OCI-LY1 (cell line): ENCODE results near the gene SLAMF9.

Source experiments
- H2AFZ ChIP-seq: fragments of 200-600 bp; sonication (generic), shearing (Covaris generic); 2 replicates; pipeline ENCODE4 v1.6.0; 2014; ENCODE audit warnings: antibody characterized with exemption, mild to moderate bottlenecking, low read length
- H3F3A ChIP-seq: fragments of 200-600 bp; sonication (generic), shearing (Covaris generic); 2 replicates; pipeline ENCODE4 v1.6.0; 2014; ENCODE audit warnings: mild to moderate bottlenecking, antibody characterized with exemption, low read length, moderate library complexity; ENCODE audit not compliant: insufficient read depth
- H3K27ac ChIP-seq: fragments of 200-600 bp; sonication (generic); 2 replicates; pipeline ENCODE4 v1.5.1; 2014; ENCODE audit warnings: low read length, mixed run types, mild to moderate bottlenecking, low read depth; ENCODE audit not compliant: poor library complexity, severe bottlenecking
- H3K27me3 ChIP-seq: fragments of 200-600 bp; sonication (generic); 2 replicates; pipeline ENCODE4 v1.6.0; 2014; ENCODE audit warnings: antibody characterized with exemption, mild to moderate bottlenecking, low read length, moderate library complexity; ENCODE audit not compliant: insufficient read depth
- H3K36me3 ChIP-seq: fragments of 200-600 bp; sonication (generic); 2 replicates; pipeline ENCODE4 v1.6.1; 2014; ENCODE audit warnings: mild to moderate bottlenecking, antibody characterized with exemption, low read length, moderate library complexity, mixed read lengths; ENCODE audit not compliant: insufficient read depth
- H3K4me1 ChIP-seq: fragments of 200-600 bp; sonication (generic); 2 replicates; pipeline ENCODE4 v1.5.1; 2014; ENCODE audit warnings: mild to moderate bottlenecking, low read length, moderate library complexity; ENCODE audit not compliant: insufficient read depth, severe bottlenecking
- H3K4me2 ChIP-seq: fragments of 200-600 bp; sonication (generic), shearing (Covaris generic); 2 replicates; pipeline ENCODE4 v1.6.1; 2014; ENCODE audit warnings: low read length
- H3K4me3 ChIP-seq: fragments of 200-600 bp; sonication (generic); 2 replicates; pipeline ENCODE4 v1.5.1; 2014; ENCODE audit warnings: low read length, low read depth, mild to moderate bottlenecking, mixed read lengths; ENCODE audit not compliant: poor library complexity, severe bottlenecking
- H3K79me2 ChIP-seq: fragments of 200-600 bp; shearing (Covaris generic); 2 replicates; pipeline ENCODE4 v1.6.1; 2016; ENCODE audit warnings: mixed run types, low read length, mixed read lengths; ENCODE audit not compliant: insufficient read depth
- H3K9ac ChIP-seq: fragments of 200-600 bp; sonication (generic), shearing (Covaris generic); 2 replicates; pipeline ENCODE4 v1.6.1; 2014; ENCODE audit warnings: mild to moderate bottlenecking, low read length, mixed read lengths
- H3K9me2 ChIP-seq: fragments of 200-600 bp; sonication (generic), shearing (Covaris generic); 2 replicates; pipeline ENCODE4 v1.6.1; 2014; ENCODE audit warnings: low read depth, mild to moderate bottlenecking, low read length, mixed read lengths
- H3K9me3 ChIP-seq: fragments of 200-600 bp; shearing (Covaris generic); 2 replicates; pipeline ENCODE4 v1.6.1; 2014; ENCODE audit warnings: low read length, mixed read lengths
- H4K20me1 ChIP-seq: fragments of 200-600 bp; sonication (generic), shearing (Covaris generic); 2 replicates; pipeline ENCODE4 v1.6.0; 2016; ENCODE audit warnings: mild to moderate bottlenecking, low read length; ENCODE audit not compliant: insufficient read depth
- CTCF ChIP-seq: fragments of 200-600 bp; sonication (generic), shearing (Covaris generic); IDR thresholded peaks from 2 replicates; pipeline ENCODE4 v1.5.1; 2017; ENCODE audit warnings: mild to moderate bottlenecking, antibody characterized with exemption, low read length, moderate library complexity, mixed read lengths
- EZH2 ChIP-seq: fragments of 200-600 bp; sonication (generic), shearing (Covaris generic); IDR thresholded peaks from 2 replicates; pipeline ENCODE4 v1.8.0; 2017; ENCODE audit warnings: borderline replicate concordance, mixed run types, mild to moderate bottlenecking, antibody characterized with exemption, low read length, moderate library complexity, mixed read lengths

The SLAMF9 gene

GRCh38 chr1:159934136-159935039 lies 19.6 kb downstream of the SLAMF9 start:
- no peaks in the 10 kb centered on the region for H3K9me2 ChIP-seq
- H3K4me1 ChIP-seq, result no peaks in the 10 kb centered on the region
- H3K79me2 ChIP-seq, result no peaks in the 10 kb centered on the region
- no peak overlapping the region for H3K27ac ChIP-seq
- H3K4me2 ChIP-seq, result no peak overlapping the region
- TF ChIP-seq CTCF (no peak), EZH2 (no peak)
- H3K36me3 ChIP-seq, result no peaks in the 10 kb centered on the region
- H4K20me1 ChIP-seq, result no peaks in the 10 kb centered on the region
- peaks cover 19% of the 10 kb centered on the region; the same call in 1 of the 2 replicates for H3K27me3 ChIP-seq
- no peaks in the 10 kb centered on the region for H3F3A ChIP-seq
- H3K4me3 ChIP-seq, result no peak overlapping the region
- no peaks in the 10 kb centered on the region for H3K9me3 ChIP-seq
- H2AFZ ChIP-seq, result no peak overlapping the region
- H3K9ac ChIP-seq, result no peak overlapping the region

GRCh38 chr1:159933347-159933746 lies 20.7 kb downstream of the SLAMF9 start:
- H4K20me1 ChIP-seq, result no peaks in the 10 kb centered on the region
- H3K4me2 ChIP-seq, result no peak overlapping the region
- no peaks in the 10 kb centered on the region for H3K9me3 ChIP-seq
- H3K79me2 ChIP-seq, result no peaks in the 10 kb centered on the region
- H2AFZ ChIP-seq, result no peak overlapping the region
- no peak overlapping the region for H3K27ac ChIP-seq
- peaks cover 12% of the 10 kb centered on the region; the same call in 1 of the 2 replicates for H3K27me3 ChIP-seq
- H3K9me2 ChIP-seq, result no peaks in the 10 kb centered on the region
- TF ChIP-seq CTCF, result no peak
- TF ChIP-seq EZH2, result no peak
- H3K9ac ChIP-seq, result no peak overlapping the region
- no peaks in the 10 kb centered on the region for H3F3A ChIP-seq
- no peaks in the 10 kb centered on the region for H3K4me1 ChIP-seq
- H3K36me3 ChIP-seq, result no peaks in the 10 kb centered on the region
- no peak overlapping the region for H3K4me3 ChIP-seq

GRCh38 chr1:159932296-159933285 lies 21.4 kb downstream of the SLAMF9 start:
- Histone ChIP-seq H3F3A (no peaks in the 10 kb centered on the region), H3K27me3 (peaks cover 9% of the 10 kb centered on the region; the same call in 1 of the 2 replicates), H4K20me1 (no peaks in the 10 kb centered on the region), H3K4me2 (no peak overlapping the region), H3K4me3 (no peak overlapping the region), H3K9me2 (no peaks in the 10 kb centered on the region), H3K36me3 (no peaks in the 10 kb centered on the region), H2AFZ (no peak overlapping the region), H3K4me1 (no peaks in the 10 kb centered on the region), H3K9me3 (no peaks in the 10 kb centered on the region), H3K27ac (no peak overlapping the region), H3K9ac (no peak overlapping the region), H3K79me2 (no peaks in the 10 kb centered on the region)
- no peak for TF ChIP-seq CTCF
- no peak for TF ChIP-seq EZH2
